Vagina (tissue), 2 donors: Measurements from ENCODE around the gene GTF3C5. TPM values are rescaled to one million over a fixed set of nuclear protein-coding genes. Genes with fewer than 3 reads are reported as not detected.
"Not testable (repeated sequence)": the region's sequence is repeated elsewhere in the genome, so short reads cannot be mapped to it uniquely, and the experiment has no call there.

Experiments
- DNase-seq, 2 donors: peaks; one replicate each; pipeline ENCODE4 v3.0.0-alpha.2; 2017; ENCODE audit errors: extremely low spot score in 2 of 2
- H3K27ac ChIP-seq: fragments of 200-600 bp; sonication (generic); one replicate; pipeline ENCODE4 v1.5.1; 2019
- H3K27me3 ChIP-seq: fragments of 200-600 bp; sonication (generic); one replicate; pipeline ENCODE4 v1.5.1; 2019
- H3K36me3 ChIP-seq, 2 donors: fragments of 200-600 bp; sonication (generic); one replicate each; pipeline ENCODE4 v1.5.1; 2017 to 2019
- H3K4me1 ChIP-seq: fragments of 200-600 bp; sonication (generic); one replicate; pipeline ENCODE4 v1.5.1; 2019
- H3K4me3 ChIP-seq, 2 donors: fragments of 200-600 bp; sonication (generic); 1 replicate in 1 of 2; 2 replicates in 1 of 2; pipeline ENCODE4 v1.5.1; 2016 to 2019
- H3K9me3 ChIP-seq: fragments of 200-600 bp; sonication (generic); one replicate; pipeline ENCODE4 v1.5.1; 2019
- POLR2A ChIP-seq, 2 donors: fragments of 450-650 bp; IDR thresholded peaks; one replicate each; pipeline ENCODE4 v1.6.1; 2017; ENCODE audit warnings: antibody characterized with exemption in 2 of 2, mild to moderate bottlenecking in 2 of 2, moderate library complexity in 2 of 2
- POLR2AphosphoS5 ChIP-seq, 2 donors: sonication (generic); formaldehyde crosslinking; IDR thresholded peaks; one replicate each; pipeline ENCODE4 v1.9.0; 2017; ENCODE audit warnings: antibody characterized with exemption in 2 of 2, mild to moderate bottlenecking in 2 of 2, low read depth in 1 of 2; ENCODE audit not compliant: insufficient read depth in 1 of 2
- intact Hi-C: fragments of 100-400 bp; cut with DNase I; formaldehyde crosslinking; loops from one replicate; pipeline ENCODE4 v1.15.1; 2023
- total RNA-seq: library from RNA; depleted of rRNA; stranded (reverse); fragments of >200 nt; gene quantifications from one replicate; pipeline ENCODE4 v1.2.3, GENCODE V29; 2016
- TF ChIP-seq, protein P1 (sequence below), 3 experiments: fragments of 450-650 bp in 2 of 3; fragments of 200-600 bp in 1 of 3; sonication (generic) in 1 of 3; IDR thresholded peaks; one replicate each; pipeline ENCODE4 v1.5.1; 2017 to 2019; ENCODE audit warnings: antibody characterized with exemption in 3 of 3, mild to moderate bottlenecking in 2 of 3, moderate library complexity in 2 of 3

The GTF3C5 gene
- total RNA-seq, 1 donor from 2014 or later, result 53.8 TPM

DNA sequence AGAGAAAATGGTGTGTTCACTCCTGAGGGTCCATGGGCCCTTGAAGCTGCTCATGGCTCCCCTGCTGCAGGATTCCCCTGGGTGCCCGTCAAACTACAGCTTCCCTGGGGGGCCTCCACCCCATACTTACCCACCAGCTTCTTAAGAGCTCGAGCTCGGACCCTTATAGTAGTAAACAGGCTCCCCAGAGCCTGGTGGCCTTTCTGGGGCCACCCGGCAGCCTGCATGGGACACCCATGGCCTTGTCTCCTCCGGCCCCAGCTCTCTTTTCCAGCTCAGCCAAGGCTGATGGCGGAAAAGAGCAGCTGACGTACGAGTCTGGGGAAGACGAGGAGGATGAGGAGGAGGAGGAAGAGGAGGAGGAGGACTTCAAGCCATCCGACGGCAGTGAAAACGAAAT is 26.8 kb downstream of the GTF3C5 start:
- Histone ChIP-seq H3K27ac (no peak overlapping the region), H3K27me3 (no peaks in the 10 kb centered on the region), H3K4me3 (no peak overlapping the region), H3K9me3 (no peaks in the 10 kb centered on the region), H3K4me1 (peaks cover 22% of the 10 kb centered on the region), H3K36me3 (peaks cover 0 to 53% of the 10 kb centered on the region in 2 donors)
- no peak for TF ChIP-seq POLR2AphosphoS5 (IDR thresholded peaks at IDR 0.05; ENCODE audit: insufficient read depth in 1 of 2, low read depth in 1 of 2)
- TF ChIP-seq, protein P1, sequence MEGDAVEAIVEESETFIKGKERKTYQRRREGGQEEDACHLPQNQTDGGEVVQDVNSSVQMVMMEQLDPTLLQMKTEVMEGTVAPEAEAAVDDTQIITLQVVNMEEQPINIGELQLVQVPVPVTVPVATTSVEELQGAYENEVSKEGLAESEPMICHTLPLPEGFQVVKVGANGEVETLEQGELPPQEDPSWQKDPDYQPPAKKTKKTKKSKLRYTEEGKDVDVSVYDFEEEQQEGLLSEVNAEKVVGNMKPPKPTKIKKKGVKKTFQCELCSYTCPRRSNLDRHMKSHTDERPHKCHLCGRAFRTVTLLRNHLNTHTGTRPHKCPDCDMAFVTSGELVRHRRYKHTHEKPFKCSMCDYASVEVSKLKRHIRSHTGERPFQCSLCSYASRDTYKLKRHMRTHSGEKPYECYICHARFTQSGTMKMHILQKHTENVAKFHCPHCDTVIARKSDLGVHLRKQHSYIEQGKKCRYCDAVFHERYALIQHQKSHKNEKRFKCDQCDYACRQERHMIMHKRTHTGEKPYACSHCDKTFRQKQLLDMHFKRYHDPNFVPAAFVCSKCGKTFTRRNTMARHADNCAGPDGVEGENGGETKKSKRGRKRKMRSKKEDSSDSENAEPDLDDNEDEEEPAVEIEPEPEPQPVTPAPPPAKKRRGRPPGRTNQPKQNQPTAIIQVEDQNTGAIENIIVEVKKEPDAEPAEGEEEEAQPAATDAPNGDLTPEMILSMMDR (IDR thresholded peaks at IDR 0.05), result no peak
- no peak for TF ChIP-seq POLR2A (IDR thresholded peaks at IDR 0.05)
- intact Hi-C loops, result no loop called here
- no peak for DNase-seq

DNA sequence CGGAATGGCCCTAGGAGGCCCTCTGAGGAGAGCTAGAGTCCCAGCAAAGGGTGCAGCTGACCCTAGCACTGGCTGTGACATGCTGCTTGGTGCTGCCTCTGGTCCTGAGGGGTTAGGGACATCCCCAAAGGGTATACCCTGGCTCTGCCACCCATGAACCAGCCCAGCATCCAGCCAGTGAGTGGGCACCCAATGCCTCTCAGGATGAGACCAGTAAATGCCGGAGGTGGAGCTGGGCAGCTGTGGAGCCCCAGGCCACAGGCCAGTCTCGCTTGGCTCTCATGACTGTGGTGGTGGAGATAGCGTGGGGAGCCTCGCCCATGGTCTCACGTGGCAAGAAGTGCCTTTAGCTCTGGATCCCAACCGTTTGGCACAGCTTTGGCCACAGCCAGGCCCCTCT is 27.3 kb downstream of the GTF3C5 start:
- no peak for DNase-seq
- no peak overlapping the region for H3K27ac ChIP-seq
- peaks cover 22% of the 10 kb centered on the region for H3K4me1 ChIP-seq

DNA sequence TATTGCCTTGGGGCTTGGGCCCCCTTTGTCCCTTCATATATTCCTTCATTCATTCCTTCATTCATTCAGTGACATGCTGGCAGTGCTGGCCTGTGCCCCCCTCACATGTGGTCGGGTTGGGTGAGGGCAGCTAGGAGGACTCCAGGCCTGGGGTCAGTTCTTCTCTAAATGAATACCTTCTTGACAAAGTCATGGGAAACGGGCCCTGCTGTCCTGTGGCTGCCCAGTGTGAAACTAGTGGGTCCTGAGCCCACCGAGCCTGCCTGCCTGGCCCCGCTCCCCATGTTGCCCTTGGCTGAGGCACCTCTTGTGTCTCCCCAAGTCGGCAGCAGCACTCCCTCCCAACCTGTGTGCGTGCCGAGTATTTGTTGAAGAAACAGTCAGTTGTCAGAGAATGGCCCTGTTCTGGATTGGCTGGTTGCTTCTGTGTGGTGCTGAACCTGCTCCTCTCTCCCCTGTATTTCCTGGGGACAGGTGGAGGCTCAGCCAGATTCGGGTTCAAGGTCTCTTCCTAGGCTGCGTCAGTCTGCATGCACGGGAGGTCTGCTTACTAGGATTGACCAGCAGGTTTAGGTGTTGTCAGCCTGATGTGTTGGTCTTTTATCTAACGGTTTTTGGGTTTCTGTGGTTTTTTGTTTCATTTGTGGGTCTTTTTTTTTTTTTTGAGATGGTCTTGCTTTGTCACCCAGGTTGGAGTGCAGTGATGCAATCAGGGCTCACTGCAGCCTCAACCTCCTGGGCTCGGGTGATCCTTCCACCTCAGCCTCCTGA is 27.9 kb downstream of the GTF3C5 start:
- Histone ChIP-seq H3K4me3 (no peak overlapping the region), H3K36me3 (peaks cover 0 to 42% of the 10 kb centered on the region in 2 donors), H3K4me1 (peaks cover 22% of the 10 kb centered on the region), H3K27me3 (no peaks in the 10 kb centered on the region), H3K9me3 (no peaks in the 10 kb centered on the region), H3K27ac (no peak overlapping the region)
- intact Hi-C loops, result no loop called here
- TF ChIP-seq, protein P1 (IDR thresholded peaks at IDR 0.05), result no peak
- no peak for TF ChIP-seq POLR2A (IDR thresholded peaks at IDR 0.05)
- no peak for TF ChIP-seq POLR2AphosphoS5 (IDR thresholded peaks at IDR 0.05; ENCODE audit: insufficient read depth in 1 of 2, low read depth in 1 of 2)
- no peak for DNase-seq

More for the DNA sequence above, 27.3 kb downstream of the GTF3C5 start:
- Histone ChIP-seq H3K36me3 (peaks cover 0 to 49% of the 10 kb centered on the region in 2 donors), H3K4me3 (no peak overlapping the region), H3K9me3 (no peaks in the 10 kb centered on the region), H3K27me3 (no peaks in the 10 kb centered on the region)
- no peak for TF ChIP-seq POLR2AphosphoS5 (IDR thresholded peaks at IDR 0.05; ENCODE audit: insufficient read depth in 1 of 2, low read depth in 1 of 2)
- TF ChIP-seq, protein P1 (IDR thresholded peaks at IDR 0.05), result no peak
- TF ChIP-seq POLR2A (IDR thresholded peaks at IDR 0.05), result no peak
- intact Hi-C loops, result no loop called here

DNA sequence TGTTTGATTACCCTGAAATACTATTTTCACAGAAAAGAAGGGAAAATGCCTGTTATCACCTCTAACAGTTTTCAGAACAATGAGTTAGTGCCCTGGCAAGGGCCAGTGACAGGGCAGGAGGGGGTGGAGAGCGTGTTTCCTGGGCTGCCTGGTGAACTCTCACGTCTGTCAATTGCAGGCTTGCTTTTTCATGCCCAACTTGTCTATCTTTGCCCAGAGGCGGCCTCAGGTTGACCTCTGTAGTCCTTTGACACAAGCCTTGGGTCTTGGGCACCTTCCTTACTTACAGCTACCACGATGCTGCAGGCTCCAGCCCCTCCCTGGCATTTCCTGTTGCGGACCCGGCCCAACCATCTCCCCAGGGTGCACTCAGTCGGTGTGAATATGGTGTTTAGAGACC is 28.8 kb downstream of the GTF3C5 start:
- peaks cover 28% of the 10 kb centered on the region for H3K4me1 ChIP-seq
- H3K4me3 ChIP-seq, result no peak overlapping the region
- DNase-seq, result no peak
- intact Hi-C loops, result no loop called here
- peaks cover 0 to 33% of the 10 kb centered on the region in 2 donors for H3K36me3 ChIP-seq
- no peaks in the 10 kb centered on the region for H3K9me3 ChIP-seq
- H3K27ac ChIP-seq, result no peak overlapping the region
- no peak for TF ChIP-seq POLR2AphosphoS5 (IDR thresholded peaks at IDR 0.05; ENCODE audit: insufficient read depth in 1 of 2, low read depth in 1 of 2)
- TF ChIP-seq, protein P1 (IDR thresholded peaks at IDR 0.05), result no peak
- no peak for TF ChIP-seq POLR2A (IDR thresholded peaks at IDR 0.05)
- no peaks in the 10 kb centered on the region for H3K27me3 ChIP-seq

DNA sequence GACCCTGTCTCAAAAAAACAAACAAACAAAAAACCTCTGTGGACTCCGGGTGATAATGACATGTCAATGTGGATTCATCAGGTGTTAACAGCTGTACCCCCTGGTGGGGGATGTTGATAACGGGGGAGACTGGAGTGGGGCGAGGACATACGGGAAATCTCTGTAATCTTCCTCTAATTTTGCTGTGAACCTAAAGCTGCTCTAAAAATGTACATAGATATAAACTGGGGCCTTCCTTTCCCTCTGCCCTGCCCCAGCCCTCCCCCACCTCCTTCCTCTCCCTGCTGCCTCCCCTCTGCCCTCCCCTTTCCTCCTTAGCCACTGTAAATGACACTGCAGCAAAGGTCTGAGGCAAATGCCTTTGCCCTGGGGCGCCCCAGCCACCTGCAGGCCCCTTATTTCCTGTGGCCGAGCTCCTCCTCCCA is 29.6 kb downstream of the GTF3C5 start:
- H3K27ac ChIP-seq, result no peak overlapping the region
- DNase-seq, result no peak
- H3K9me3 ChIP-seq, result no peaks in the 10 kb centered on the region
- intact Hi-C loops, result no loop called here
- H3K36me3 ChIP-seq, result peaks cover 0 to 25% of the 10 kb centered on the region in 2 donors
- peaks cover 28% of the 10 kb centered on the region for H3K4me1 ChIP-seq
- no peak for TF ChIP-seq POLR2AphosphoS5 (IDR thresholded peaks at IDR 0.05; ENCODE audit: insufficient read depth in 1 of 2, low read depth in 1 of 2)
- TF ChIP-seq POLR2A (IDR thresholded peaks at IDR 0.05), result no peak
- TF ChIP-seq, protein P1 (IDR thresholded peaks at IDR 0.05), result no peak
- H3K4me3 ChIP-seq, result no peak overlapping the region
- H3K27me3 ChIP-seq, result no peaks in the 10 kb centered on the region

DNA sequence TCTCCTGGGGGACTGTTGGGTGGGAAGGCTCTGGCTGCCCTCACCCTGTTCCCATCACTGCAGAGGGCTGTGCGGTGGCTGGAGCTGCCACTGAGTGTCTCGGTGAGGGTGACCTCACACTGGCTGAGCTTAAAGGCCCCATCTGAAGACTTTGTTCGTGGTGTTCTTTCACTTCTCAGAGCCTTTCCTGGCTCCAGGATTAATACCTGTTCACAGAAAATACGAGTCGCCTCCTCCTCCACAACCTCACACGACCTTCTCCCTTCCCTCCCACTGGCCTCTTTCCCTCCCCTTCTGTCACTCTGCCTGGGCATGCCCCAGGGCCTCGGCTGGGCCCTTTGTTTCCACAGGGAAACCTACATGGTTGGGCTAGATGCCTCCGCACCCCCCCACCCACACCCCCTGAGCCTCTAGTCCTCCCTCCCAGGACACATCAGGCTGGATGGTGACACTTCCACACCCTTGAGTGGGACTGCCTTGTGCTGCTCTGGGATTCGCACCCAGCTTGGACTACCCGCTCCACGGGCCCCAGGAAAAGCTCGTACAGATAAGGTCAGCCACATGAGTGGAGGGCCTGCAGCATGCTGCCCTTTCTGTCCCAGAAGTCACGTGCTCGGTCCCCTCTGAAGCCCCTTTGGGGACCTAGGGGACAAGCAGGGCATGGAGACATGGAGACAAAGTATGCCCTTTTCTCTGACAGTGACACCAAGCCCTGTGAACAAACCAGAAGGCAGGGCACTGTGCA is 30.4 kb downstream of the GTF3C5 start:
- H3K9me3 ChIP-seq, DNase-seq, intact Hi-C loops, H3K4me3 ChIP-seq, H3K27ac ChIP-seq, H3K27me3 ChIP-seq: not testable (repeated sequence)
- Histone ChIP-seq H3K4me1 (peaks cover 28% of the 10 kb centered on the region), H3K36me3 (peaks cover 0 to 18% of the 10 kb centered on the region in 2 donors)

DNA sequence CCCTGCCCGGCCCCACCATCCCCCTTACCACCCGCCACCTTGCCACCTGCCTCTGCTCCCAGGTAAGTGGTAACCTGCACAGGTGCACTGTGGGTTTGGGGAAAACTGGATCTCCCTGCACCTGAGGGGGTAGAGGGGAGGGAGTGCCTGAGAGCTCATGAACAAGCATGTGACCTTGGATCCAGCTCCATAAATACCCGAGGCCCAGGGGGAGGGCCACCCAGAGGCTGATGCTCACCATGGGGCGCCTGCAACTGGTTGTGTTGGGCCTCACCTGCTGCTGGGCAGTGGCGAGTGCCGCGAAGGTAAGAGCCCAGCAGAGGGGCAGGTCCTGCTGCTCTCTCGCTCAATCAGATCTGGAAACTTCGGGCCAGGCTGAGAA is 31.0 kb downstream of the GTF3C5 start, which contains the start of gene CEL:
CEL (plus strand) TSS at position 218 of the 382 bp plus-strand sequence; CDS start at position 240, 22 bp downstream.
- intact Hi-C loops, H3K27ac ChIP-seq: not testable (repeated sequence)

More for the DNA sequence above, 31.0 kb downstream of the GTF3C5 start, which contains the start of gene CEL:
- peaks cover 28% of the 10 kb centered on the region for H3K4me1 ChIP-seq
- not testable (repeated sequence) for H3K27me3 ChIP-seq, DNase-seq, H3K9me3 ChIP-seq, H3K4me3 ChIP-seq
- peaks cover 0 to 12% of the 10 kb centered on the region in 2 donors for H3K36me3 ChIP-seq
